ENCODE results near the gene CD53. TPM values are rescaled to one million over a fixed set of nuclear protein-coding genes. Genes with fewer than 3 reads are reported as not detected.

Gene CD53
- total and polyA plus RNA-seq, 9 of the 15 experiments (the other 6 are each of a cell fraction or from before 2014, with no cell fraction given) = 63.5 to 220 (median 131) TPM

DNA sequence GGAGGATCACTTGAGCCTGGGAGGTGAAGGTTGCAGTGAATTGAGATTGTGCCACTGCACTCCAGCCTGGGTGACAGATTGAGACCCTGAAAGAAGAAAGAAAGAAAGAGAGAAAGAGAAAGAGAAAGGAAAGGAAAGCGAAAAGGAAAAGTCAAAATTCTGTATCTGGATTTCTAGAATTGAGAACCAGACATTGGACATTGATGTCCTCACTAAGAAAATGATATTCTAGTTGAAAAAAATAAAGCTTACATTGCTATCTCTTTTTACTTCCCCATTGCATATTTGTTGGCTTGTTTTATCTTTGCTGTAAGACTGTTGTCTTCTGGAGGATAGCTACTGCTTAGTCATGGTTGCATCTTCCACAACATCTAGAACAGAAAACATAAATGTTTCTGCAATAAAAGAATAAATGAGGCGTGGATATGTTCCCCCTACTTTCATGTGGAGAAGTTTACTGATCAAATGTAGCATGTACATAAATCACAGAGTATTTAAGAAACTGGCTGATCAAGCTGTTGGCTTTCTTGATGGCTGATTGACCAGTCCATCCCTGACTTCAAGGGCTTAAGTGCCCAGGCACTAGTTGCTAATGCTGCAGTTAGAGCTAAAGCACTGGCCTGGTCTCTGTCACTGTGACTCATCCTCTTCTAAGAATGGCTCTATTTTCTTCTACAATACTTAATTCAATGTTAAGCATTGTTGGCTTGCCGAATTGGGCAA lies 17.7 kb downstream of the CD53 start (continued):
- no peak for TF ChIP-seq MEF2D (tag; conservative IDR thresholded peaks at IDR 0.05; ENCODE audit: low read depth)
- TF ChIP-seq POLR2B (IDR thresholded peaks at IDR 0.05; ENCODE audit: low read depth, partially characterized antibody) = no peak
- no peak for TF ChIP-seq KAT7 (CRISPR knock-in tag; IDR thresholded peaks at IDR 0.05; ENCODE audit: borderline replicate concordance)
- no peak for TF ChIP-seq ZNF12 (CRISPR knock-in tag; IDR thresholded peaks at IDR 0.05)
- no peak for TF ChIP-seq ZNF77 (CRISPR knock-in tag; IDR thresholded peaks at IDR 0.05)
- no peak for TF ChIP-seq STAG1 (CRISPR knock-in tag; IDR thresholded peaks at IDR 0.05; ENCODE audit: borderline replicate concordance)
- no peak for TF ChIP-seq ZNF140 (CRISPR knock-in tag; IDR thresholded peaks at IDR 0.05)
- 0 out of 4 replicates have a peak, but pooled peaks of 1 of the 2 experiments have one; percentile 84 for TF ChIP-seq ARNT (IDR thresholded peaks at IDR 0.05)
- TF ChIP-seq POLR2A (conservative IDR thresholded peaks at IDR 0.05) = no peak
- TF ChIP-seq PHF8 (IDR thresholded peaks at IDR 0.05; ENCODE audit: borderline replicate concordance, low read length) = no peak
- no peak for TF ChIP-seq EWSR1 (IDR thresholded peaks at IDR 0.05; ENCODE audit: borderline replicate concordance, low read depth, partially characterized antibody)
- no peak for TF ChIP-seq ZNF282 (CRISPR knock-in tag; IDR thresholded peaks at IDR 0.05)
- TF ChIP-seq ETV6 (IDR thresholded peaks at IDR 0.05; ENCODE audit: borderline replicate concordance in 1 of 2, low read depth in 2 of 2, low read length in 1 of 2) = no peak
- no peak for TF ChIP-seq ETV6 (CRISPR knock-in tag; IDR thresholded peaks at IDR 0.05; ENCODE audit: borderline replicate concordance)
- peak; percentile 49; the same call in 1 of the 2 replicates for TF ChIP-seq NCOR1 (IDR thresholded peaks at IDR 0.05)
- TF ChIP-seq, protein P1, sequence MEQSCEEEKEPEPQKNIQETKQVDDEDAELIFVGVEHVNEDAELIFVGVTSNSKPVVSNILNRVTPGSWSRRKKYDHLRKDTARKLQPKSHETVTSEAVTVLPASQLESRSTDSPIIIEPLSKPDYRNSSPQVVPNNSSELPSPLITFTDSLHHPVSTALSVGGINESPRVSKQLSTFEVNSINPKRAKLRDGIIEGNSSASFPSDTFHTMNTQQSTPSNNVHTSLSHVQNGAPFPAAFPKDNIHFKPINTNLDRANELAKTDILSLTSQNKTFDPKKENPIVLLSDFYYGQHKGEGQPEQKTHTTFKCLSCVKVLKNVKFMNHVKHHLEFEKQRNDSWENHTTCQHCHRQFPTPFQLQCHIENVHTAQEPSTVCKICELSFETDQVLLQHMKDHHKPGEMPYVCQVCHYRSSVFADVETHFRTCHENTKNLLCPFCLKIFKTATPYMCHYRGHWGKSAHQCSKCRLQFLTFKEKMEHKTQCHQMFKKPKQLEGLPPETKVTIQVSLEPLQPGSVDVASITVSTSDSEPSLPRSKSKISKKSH (CRISPR knock-in tag; IDR thresholded peaks at IDR 0.05) = no peak
- TF ChIP-seq POU5F1 (IDR thresholded peaks at IDR 0.05; ENCODE audit: borderline replicate concordance, low read depth, low read length, partially characterized antibody) = no peak
- peak; percentile 91 for TF ChIP-seq SMARCC2 (IDR thresholded peaks at IDR 0.05; ENCODE audit: low read depth)
- TF ChIP-seq MTA3 (IDR thresholded peaks at IDR 0.05; ENCODE audit: borderline replicate concordance) = 0 out of 2 replicates have a peak, but pooled peaks have one; percentile 46
- no peak for TF ChIP-seq TEAD2 (tag; IDR thresholded peaks at IDR 0.05)
- TF ChIP-seq HNRNPL (IDR thresholded peaks at IDR 0.05; ENCODE audit: low read depth, low read length) = no peak
- no peak for TF ChIP-seq SMAD4 (CRISPR knock-in tag; conservative IDR thresholded peaks at IDR 0.05)
- no peak for TF ChIP-seq ZNF696 (CRISPR knock-in tag; conservative IDR thresholded peaks at IDR 0.05)
- TF ChIP-seq, protein P2, sequence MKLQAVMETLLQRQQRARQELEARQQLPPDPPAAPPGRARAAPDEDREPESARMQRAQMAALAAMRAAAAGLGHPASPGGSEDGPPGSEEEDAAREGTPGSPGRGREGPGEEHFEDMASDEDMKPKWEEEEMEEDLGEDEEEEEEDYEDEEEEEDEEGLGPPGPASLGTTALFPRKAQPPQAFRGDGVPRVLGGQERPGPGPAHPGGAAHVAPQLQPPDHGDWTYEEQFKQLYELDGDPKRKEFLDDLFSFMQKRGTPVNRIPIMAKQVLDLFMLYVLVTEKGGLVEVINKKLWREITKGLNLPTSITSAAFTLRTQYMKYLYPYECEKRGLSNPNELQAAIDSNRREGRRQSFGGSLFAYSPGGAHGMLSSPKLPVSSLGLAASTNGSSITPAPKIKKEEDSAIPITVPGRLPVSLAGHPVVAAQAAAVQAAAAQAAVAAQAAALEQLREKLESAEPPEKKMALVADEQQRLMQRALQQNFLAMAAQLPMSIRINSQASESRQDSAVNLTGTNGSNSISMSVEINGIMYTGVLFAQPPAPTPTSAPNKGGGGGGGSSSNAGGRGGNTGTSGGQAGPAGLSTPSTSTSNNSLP (IDR thresholded peaks at IDR 0.05; ENCODE audit: borderline replicate concordance, low read depth, low read length) = peak; percentile 7; the same call in 1 of the 2 replicates
- no peak for TF ChIP-seq ZKSCAN1 (IDR thresholded peaks at IDR 0.05; ENCODE audit: low read depth, low read length)

Measured in K562 (cell line).